DOHH2 (cell line): ENCODE results near the gene GLB1L.

Source experiments
- H3F3A ChIP-seq: fragments of 200-600 bp; sonication (generic), shearing (Covaris generic); 2 replicates; pipeline ENCODE4 v1.6.0; 2016; ENCODE audit warnings: antibody characterized with exemption, mild to moderate bottlenecking; ENCODE audit not compliant: control insufficient read depth, insufficient read depth
- H3K27ac ChIP-seq: fragments of 200-600 bp; sonication (generic); 2 replicates; pipeline ENCODE4 v1.5.1; 2014; ENCODE audit warnings: low read depth, mild to moderate bottlenecking, low read length, moderate library complexity
- H3K27me3 ChIP-seq: fragments of 200-600 bp; sonication (generic); 2 replicates; pipeline ENCODE4 v1.6.1; 2014; ENCODE audit warnings: mild to moderate bottlenecking, low read length, mixed read lengths; ENCODE audit not compliant: control insufficient read depth
- H3K36me3 ChIP-seq: fragments of 200-600 bp; sonication (generic); 2 replicates; pipeline ENCODE4 v1.6.1; 2014; ENCODE audit warnings: mild to moderate bottlenecking, low read length, moderate library complexity, mixed read lengths; ENCODE audit not compliant: control insufficient read depth
- H3K4me1 ChIP-seq: fragments of 200-600 bp; sonication (generic); 2 replicates; pipeline ENCODE4 v1.6.1; 2014; ENCODE audit warnings: mild to moderate bottlenecking, low read length, mixed read lengths; ENCODE audit not compliant: control insufficient read depth
- H3K4me2 ChIP-seq: fragments of 200-600 bp; sonication (generic); 2 replicates; pipeline ENCODE4 v1.6.0; 2014; ENCODE audit warnings: mild to moderate bottlenecking, low read length, moderate library complexity
- H3K4me3 ChIP-seq: fragments of 200-600 bp; sonication (generic); 2 replicates; pipeline ENCODE4 v1.5.1; 2014; ENCODE audit warnings: mild to moderate bottlenecking, low read length, mixed read lengths
- H3K79me2 ChIP-seq: fragments of 200-600 bp; sonication (generic); 2 replicates; pipeline ENCODE4 v1.6.1; 2014; ENCODE audit warnings: mild to moderate bottlenecking, low read length, mixed read lengths; ENCODE audit not compliant: control insufficient read depth
- H3K9me2 ChIP-seq: fragments of 200-600 bp; sonication (generic); replicated peaks from 2 replicates; pipeline ENCODE4 v1.6.1; 2014; ENCODE audit warnings: mild to moderate bottlenecking, low read length, mixed read lengths; ENCODE audit not compliant: control insufficient read depth
- H3K9me3 ChIP-seq: fragments of 200-600 bp; sonication (generic); 2 replicates; pipeline ENCODE4 v1.6.1; 2014; ENCODE audit warnings: antibody characterized with exemption, low read length, mixed read lengths; ENCODE audit not compliant: control insufficient read depth, insufficient read depth
- H4K20me1 ChIP-seq: fragments of 200-600 bp; sonication (generic); 2 replicates; pipeline ENCODE4 v1.6.0; 2014; ENCODE audit warnings: low read depth, mild to moderate bottlenecking, antibody characterized with exemption, low read length, moderate library complexity; ENCODE audit not compliant: control insufficient read depth, insufficient read depth
- EZH2phosphoT487 ChIP-seq: fragments of 200-600 bp; sonication (generic); IDR thresholded peaks from 2 replicates; pipeline ENCODE4 v1.6.1; 2017; ENCODE audit warnings: borderline replicate concordance, mild to moderate bottlenecking, antibody characterized with exemption, low read length, moderate library complexity, mixed read lengths
- TF ChIP-seq, protein P1 (sequence below): fragments of 200-600 bp; sonication (generic); IDR thresholded peaks from one replicate; pipeline ENCODE4 v1.5.1; 2014; ENCODE audit warnings: antibody characterized with exemption, mild to moderate bottlenecking, low read depth, low read length; ENCODE audit not compliant: poor library complexity, severe bottlenecking

GLB1L gene

DNA sequence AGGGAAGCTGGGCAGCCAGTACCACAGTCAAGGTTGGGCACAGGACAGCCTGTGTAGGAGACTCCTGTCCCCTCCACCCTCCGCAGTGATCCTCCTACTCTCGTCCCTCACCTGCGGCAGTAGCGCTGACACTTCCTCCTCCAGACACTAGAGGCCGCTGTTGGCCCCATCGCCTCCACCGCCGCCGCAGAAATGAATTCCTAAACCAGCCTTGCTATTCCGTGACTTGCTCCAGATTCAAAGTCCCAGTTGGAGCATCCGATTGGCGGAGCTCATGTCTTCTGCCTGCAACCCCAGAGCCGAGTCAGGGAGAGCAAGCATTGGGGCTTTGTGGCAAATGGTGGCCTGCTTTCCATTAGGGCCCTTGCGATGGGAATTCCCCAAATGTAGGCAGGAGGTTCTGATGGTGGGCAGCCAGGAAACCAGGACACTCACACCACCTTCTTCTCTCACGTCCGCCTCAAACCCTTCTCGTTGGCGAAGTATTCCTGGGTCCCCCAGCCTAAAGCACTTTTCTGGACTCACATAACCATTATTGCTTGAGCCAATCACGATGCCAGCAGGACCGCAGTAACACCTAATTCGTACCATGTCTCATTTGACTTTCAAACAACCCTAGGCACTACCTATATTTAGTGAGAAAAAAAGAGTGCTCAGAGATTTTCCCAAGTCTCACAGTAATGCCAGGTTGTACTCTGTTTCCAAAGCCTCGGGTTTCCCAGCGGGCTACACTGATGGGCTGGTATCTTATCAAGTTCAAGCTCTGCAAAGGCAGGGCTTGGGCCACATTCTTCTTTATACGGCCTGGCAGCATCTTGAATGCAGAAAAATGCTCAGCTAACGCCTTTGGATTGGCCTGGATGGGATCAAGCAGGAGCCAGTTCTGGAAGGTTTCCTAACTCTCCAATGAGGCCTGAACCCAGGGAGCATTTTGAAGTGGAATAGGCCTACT is 32.7 kb upstream of the GLB1L start:
- Histone ChIP-seq H3K36me3 (peaks cover 22% of the 10 kb centered on the region), H3K9me3 (no peaks in the 10 kb centered on the region), H3F3A (peaks cover 9% of the 10 kb centered on the region), H3K79me2 (0 out of 2 replicates have a peak, but pooled peaks cover 3% of the 10 kb centered on the region), H3K9me2 (no peaks in the 10 kb centered on the region), H3K27me3 (no peaks in the 10 kb centered on the region), H3K4me1 (peaks cover 35% of the 10 kb centered on the region), H4K20me1 (no peaks in the 10 kb centered on the region), H3K27ac (peak overlapping the region; percentile 89), H3K4me3 (peak overlapping the region; percentile 76), H3K4me2 (peak overlapping the region; percentile 96)
- TF ChIP-seq EZH2phosphoT487: no peak
- TF ChIP-seq, protein P1, sequence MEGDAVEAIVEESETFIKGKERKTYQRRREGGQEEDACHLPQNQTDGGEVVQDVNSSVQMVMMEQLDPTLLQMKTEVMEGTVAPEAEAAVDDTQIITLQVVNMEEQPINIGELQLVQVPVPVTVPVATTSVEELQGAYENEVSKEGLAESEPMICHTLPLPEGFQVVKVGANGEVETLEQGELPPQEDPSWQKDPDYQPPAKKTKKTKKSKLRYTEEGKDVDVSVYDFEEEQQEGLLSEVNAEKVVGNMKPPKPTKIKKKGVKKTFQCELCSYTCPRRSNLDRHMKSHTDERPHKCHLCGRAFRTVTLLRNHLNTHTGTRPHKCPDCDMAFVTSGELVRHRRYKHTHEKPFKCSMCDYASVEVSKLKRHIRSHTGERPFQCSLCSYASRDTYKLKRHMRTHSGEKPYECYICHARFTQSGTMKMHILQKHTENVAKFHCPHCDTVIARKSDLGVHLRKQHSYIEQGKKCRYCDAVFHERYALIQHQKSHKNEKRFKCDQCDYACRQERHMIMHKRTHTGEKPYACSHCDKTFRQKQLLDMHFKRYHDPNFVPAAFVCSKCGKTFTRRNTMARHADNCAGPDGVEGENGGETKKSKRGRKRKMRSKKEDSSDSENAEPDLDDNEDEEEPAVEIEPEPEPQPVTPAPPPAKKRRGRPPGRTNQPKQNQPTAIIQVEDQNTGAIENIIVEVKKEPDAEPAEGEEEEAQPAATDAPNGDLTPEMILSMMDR: peak; percentile 95

DNA sequence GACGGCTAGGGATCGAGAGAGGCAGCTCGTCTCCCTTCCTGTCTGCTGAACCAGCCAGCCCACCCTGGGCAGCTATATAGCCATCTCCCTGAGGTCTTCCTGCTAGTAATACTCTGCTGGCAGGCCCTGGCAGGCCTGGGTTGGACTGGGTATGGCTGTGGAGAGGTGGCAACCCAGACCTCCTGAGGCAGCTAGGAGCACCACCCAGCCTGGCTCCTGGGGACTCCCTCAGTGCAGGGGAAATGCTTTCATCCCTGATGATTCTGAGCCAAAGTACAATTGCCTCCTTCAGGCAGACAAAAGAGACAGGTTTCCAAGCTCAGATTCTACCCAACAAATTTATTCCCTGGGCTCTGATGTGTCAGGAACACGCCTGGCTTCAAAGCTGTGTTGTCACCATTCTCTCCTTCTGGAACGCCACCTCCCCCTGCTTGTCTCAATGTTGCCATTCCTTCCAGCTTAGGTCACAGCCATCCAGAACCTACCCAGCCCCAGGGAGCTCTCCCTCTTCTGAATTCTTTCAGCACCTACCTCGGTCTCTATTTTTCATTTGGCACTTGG is 29.2 kb upstream of the GLB1L start:
- Histone ChIP-seq H3K79me2 (no peaks in the 10 kb centered on the region), H3K9me3 (no peaks in the 10 kb centered on the region), H3K9me2 (no peaks in the 10 kb centered on the region), H3K4me1 (peaks cover 22% of the 10 kb centered on the region), H3K4me2 (no peak overlapping the region), H3F3A (peaks cover 9% of the 10 kb centered on the region), H4K20me1 (no peaks in the 10 kb centered on the region), H3K36me3 (no peaks in the 10 kb centered on the region), H3K4me3 (no peak overlapping the region), H3K27me3 (0 out of 2 replicates have a peak, but pooled peaks cover 3% of the 10 kb centered on the region), H3K27ac (no peak overlapping the region)
- TF ChIP-seq EZH2phosphoT487: no peak
- TF ChIP-seq, protein P1: no peak

DNA sequence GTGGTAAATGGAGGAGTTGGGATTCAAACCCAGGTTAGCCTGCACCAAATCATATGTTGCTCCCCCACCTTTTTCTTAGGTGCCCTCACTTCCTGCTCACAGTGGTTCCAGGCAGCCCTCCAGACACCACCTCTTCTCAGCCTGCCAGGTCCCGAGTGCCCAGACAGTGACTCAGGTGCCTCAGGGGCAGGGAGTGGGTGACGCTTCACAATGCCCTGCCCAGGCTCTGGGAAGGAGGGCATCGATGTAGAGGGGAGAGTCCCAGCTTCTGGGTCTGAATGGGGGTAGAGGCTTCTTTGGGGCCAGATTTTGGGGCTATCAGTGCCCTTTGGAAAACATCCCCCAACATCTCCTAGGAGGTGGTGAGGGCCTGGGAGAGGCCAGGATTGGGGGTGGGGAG is 28.7 kb upstream of the GLB1L start:
- H3K79me2 ChIP-seq: no peaks in the 10 kb centered on the region

More for the DNA sequence above, 28.7 kb upstream of the GLB1L start:
- Histone ChIP-seq H3K9me3 (no peaks in the 10 kb centered on the region), H3F3A (peaks cover 9% of the 10 kb centered on the region), H3K4me2 (no peak overlapping the region), H3K27ac (no peak overlapping the region), H3K4me3 (no peak overlapping the region), H4K20me1 (no peaks in the 10 kb centered on the region), H3K36me3 (no peaks in the 10 kb centered on the region), H3K4me1 (peaks cover 21% of the 10 kb centered on the region), H3K9me2 (no peaks in the 10 kb centered on the region), H3K27me3 (0 out of 2 replicates have a peak, but pooled peaks cover 3% of the 10 kb centered on the region)
- TF ChIP-seq, protein P1: no peak
- no peak for TF ChIP-seq EZH2phosphoT487
